Hepatocyte (in vitro differentiated cells): Measurements from ENCODE around the gene BTD. TPM values are rescaled to one million over a fixed set of nuclear protein-coding genes. Genes with fewer than 3 reads are reported as not detected.

Experiments
- DNase-seq: peaks from one replicate; pipeline ENCODE4 v3.0.0-alpha.2; 2016; ENCODE audit warnings: low spot score
- H2AFZ ChIP-seq: fragments of 200-600 bp; sonication (generic); 2 replicates; pipeline ENCODE4 v1.6.0; 2016; ENCODE audit warnings: antibody characterized with exemption, mild to moderate bottlenecking
- H3K27ac ChIP-seq: fragments of 200-600 bp; sonication (generic); 2 replicates; pipeline ENCODE4 v1.5.1; 2016; ENCODE audit warnings: mild to moderate bottlenecking
- H3K27me3 ChIP-seq: fragments of 200-600 bp; sonication (generic); 2 replicates; pipeline ENCODE4 v1.6.1; 2016
- H3K36me3 ChIP-seq: fragments of 200-600 bp; sonication (generic); replicated peaks from 2 replicates; pipeline ENCODE4 v1.5.1; 2016; ENCODE audit warnings: low read depth; ENCODE audit not compliant: insufficient read depth
- H3K4me1 ChIP-seq: fragments of 200-600 bp; sonication (generic); 2 replicates; pipeline ENCODE4 v1.5.1; 2016; ENCODE audit warnings: mild to moderate bottlenecking, moderate library complexity; ENCODE audit not compliant: insufficient read depth
- H3K4me2 ChIP-seq: fragments of 200-600 bp; sonication (generic); 2 replicates; pipeline ENCODE4 v1.6.0; 2016
- H3K4me3 ChIP-seq: fragments of 200-600 bp; sonication (generic); 2 replicates; pipeline ENCODE4 v1.5.1; 2016; ENCODE audit warnings: mild to moderate bottlenecking
- H3K79me2 ChIP-seq: fragments of 200-600 bp; sonication (generic); 2 replicates; pipeline ENCODE4 v1.6.0; 2017; ENCODE audit warnings: mild to moderate bottlenecking
- H3K9me2 ChIP-seq: fragments of 200-600 bp; sonication (generic); replicated peaks from 2 replicates; pipeline ENCODE4 v1.6.0; 2017; ENCODE audit warnings: mild to moderate bottlenecking; ENCODE audit not compliant: insufficient read depth
- H3K9me3 ChIP-seq: fragments of 200-600 bp; sonication (generic); 2 replicates; pipeline ENCODE4 v1.5.1; 2016; ENCODE audit warnings: low read depth, mild to moderate bottlenecking
- H4K20me1 ChIP-seq: fragments of 200-600 bp; sonication (generic); 2 replicates; pipeline ENCODE4 v1.6.0; 2016; ENCODE audit warnings: mild to moderate bottlenecking; ENCODE audit not compliant: insufficient read depth, poor library complexity, severe bottlenecking
- EZH2 ChIP-seq: fragments of 200-600 bp; sonication (generic); IDR thresholded peaks from 2 replicates; pipeline ENCODE4 v1.6.1; 2016; ENCODE audit warnings: antibody characterized with exemption, mild to moderate bottlenecking, borderline replicate concordance
- EZH2phosphoT487 ChIP-seq: fragments of 200-600 bp; sonication (generic); IDR thresholded peaks from one replicate; pipeline ENCODE4 v1.6.1; 2018; ENCODE audit warnings: antibody characterized with exemption, mild to moderate bottlenecking, low read depth, moderate library complexity; ENCODE audit not compliant: unreplicated experiment, severe bottlenecking
- WGBS: methylation state at CpG from one replicate; pipeline ENCODE4 v1.1.6; 2016; ENCODE audit warnings: low lambda C conversion rate; ENCODE audit errors: missing lambda C conversion rate; 5-methylcytosine and 5-hydroxymethylcytosine counted together
- polyA plus RNA-seq: library from polyadenylated mRNA; unstranded; fragments of >200 nt; fragmentation: Nextera tagmentation; extraction: Ambion mirVana; gene quantifications from 2 replicates; pipeline ENCODE4 v1.2.1, GENCODE V29; 2016
- total RNA-seq: library from RNA; depleted of rRNA; stranded (reverse); fragments of >200 nt; gene quantifications from 2 replicates; pipeline ENCODE4 v1.2.3, GENCODE V29; 2014
- TF ChIP-seq, protein P1 (sequence below): fragments of 200-600 bp; sonication (generic); IDR thresholded peaks from 2 replicates; pipeline ENCODE4 v1.5.1; 2016; ENCODE audit warnings: antibody characterized with exemption, mild to moderate bottlenecking; ENCODE audit not compliant: poor library complexity

BTD gene
- total and polyA plus RNA-seq, 2 experiments from 2014 or later = 28.4 to 37.9 TPM

DNA sequence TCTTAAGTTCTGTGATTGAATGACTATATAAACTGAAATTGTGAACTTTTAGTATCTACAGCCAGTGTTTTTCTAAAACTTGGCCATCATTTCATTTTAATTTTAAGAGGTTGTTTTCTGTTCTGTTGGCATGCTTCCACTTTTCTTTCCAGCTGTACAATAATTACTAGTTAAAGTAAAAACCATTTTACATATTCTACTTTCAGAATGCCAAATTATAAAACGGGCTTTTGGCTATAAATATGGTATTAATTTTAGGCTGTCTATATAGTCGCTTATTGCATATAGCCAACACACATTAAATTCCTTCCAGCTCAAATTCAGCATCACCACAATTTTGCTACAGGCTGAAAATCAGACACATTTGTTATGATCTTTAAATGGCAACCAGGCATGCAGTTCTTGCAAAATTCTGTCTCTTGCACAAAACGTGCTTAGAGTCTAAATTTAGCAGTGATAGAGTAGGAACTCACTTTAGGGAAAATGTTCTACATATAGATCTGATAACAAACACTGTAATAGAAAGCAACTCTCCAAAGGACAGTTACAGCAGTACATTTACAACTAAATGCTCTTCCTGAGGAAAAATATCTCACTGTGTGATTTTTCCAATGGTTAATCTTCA, 81.1 kb downstream of the BTD start:
- no peaks in the 10 kb centered on the region for H3K9me2 ChIP-seq
- no peaks in the 10 kb centered on the region for H3K36me3 ChIP-seq
- H3K4me1 ChIP-seq = peaks cover 16% of the 10 kb centered on the region
- H3K27ac ChIP-seq = peak overlapping the region; percentile 18
- WGBS = 54% methylated on average over 3 of the region's 3 CpGs
- H2AFZ ChIP-seq = no peak overlapping the region
- no peaks in the 10 kb centered on the region for H3K27me3 ChIP-seq
- TF ChIP-seq, protein P1, sequence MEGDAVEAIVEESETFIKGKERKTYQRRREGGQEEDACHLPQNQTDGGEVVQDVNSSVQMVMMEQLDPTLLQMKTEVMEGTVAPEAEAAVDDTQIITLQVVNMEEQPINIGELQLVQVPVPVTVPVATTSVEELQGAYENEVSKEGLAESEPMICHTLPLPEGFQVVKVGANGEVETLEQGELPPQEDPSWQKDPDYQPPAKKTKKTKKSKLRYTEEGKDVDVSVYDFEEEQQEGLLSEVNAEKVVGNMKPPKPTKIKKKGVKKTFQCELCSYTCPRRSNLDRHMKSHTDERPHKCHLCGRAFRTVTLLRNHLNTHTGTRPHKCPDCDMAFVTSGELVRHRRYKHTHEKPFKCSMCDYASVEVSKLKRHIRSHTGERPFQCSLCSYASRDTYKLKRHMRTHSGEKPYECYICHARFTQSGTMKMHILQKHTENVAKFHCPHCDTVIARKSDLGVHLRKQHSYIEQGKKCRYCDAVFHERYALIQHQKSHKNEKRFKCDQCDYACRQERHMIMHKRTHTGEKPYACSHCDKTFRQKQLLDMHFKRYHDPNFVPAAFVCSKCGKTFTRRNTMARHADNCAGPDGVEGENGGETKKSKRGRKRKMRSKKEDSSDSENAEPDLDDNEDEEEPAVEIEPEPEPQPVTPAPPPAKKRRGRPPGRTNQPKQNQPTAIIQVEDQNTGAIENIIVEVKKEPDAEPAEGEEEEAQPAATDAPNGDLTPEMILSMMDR = no peak
- no peak for TF ChIP-seq EZH2phosphoT487
- TF ChIP-seq EZH2 = no peak
- DNase-seq = no peak
- H3K79me2 ChIP-seq = no peaks in the 10 kb centered on the region
- no peaks in the 10 kb centered on the region for H4K20me1 ChIP-seq
- H3K4me3 ChIP-seq = no peak overlapping the region
- peak overlapping the region; percentile 17 for H3K4me2 ChIP-seq
- no peaks in the 10 kb centered on the region for H3K9me3 ChIP-seq

DNA sequence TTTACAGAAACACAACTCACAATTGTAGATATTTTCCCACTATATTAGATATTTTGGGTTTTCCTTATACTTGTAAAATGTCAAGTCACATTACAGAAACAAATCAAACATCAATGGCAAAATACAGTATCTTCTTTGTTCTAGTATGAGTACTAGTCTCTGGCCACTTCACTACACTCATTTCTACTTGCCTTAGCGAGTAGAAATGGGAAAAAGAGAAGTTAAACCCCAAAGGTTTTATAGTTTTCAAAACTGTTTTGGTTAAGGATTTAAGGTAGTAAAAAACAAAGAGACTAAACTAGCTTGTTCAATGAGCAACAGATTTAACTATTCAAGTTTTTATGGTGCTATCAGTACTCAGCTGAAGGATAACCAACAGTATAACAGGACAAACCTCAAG, 81.7 kb downstream of the BTD start:
- Histone ChIP-seq H3K4me1 (peaks cover 16% of the 10 kb centered on the region), H3K9me3 (no peaks in the 10 kb centered on the region), H4K20me1 (no peaks in the 10 kb centered on the region), H3K4me3 (no peak overlapping the region), H3K4me2 (no peak overlapping the region), H3K9me2 (no peaks in the 10 kb centered on the region), H3K27me3 (no peaks in the 10 kb centered on the region), H3K36me3 (no peaks in the 10 kb centered on the region), H3K79me2 (no peaks in the 10 kb centered on the region), H3K27ac (peak overlapping the region; percentile 18), H2AFZ (no peak overlapping the region)
- 80% methylated on average over 1 of the region's 1 CpG for WGBS
- no peak for DNase-seq
- no peak for TF ChIP-seq EZH2phosphoT487
- no peak for TF ChIP-seq EZH2
- TF ChIP-seq, protein P1 = no peak

DNA sequence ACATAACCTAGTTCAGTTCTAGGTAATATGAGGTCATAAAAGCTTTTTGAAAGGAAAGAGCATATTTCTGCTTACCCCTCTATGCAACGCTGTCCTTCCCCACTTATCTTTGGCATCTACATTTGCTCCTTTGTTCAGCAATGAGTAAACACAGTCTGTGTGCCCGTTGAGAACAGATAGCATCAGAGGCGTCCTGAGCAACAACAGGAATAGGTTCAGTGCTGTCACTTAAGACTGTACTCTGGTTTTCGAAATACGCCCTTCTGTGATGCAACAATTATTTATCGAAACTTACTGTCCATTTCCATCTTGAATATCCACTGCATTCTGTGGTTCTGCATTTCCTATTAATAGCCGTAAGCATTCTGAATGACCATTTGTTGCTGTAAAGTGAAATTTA, 84.4 kb downstream of the BTD start:
- Histone ChIP-seq H2AFZ (no peak overlapping the region), H3K36me3 (no peaks in the 10 kb centered on the region), H3K27ac (no peak overlapping the region), H3K9me2 (no peaks in the 10 kb centered on the region), H3K4me2 (no peak overlapping the region), H3K9me3 (no peaks in the 10 kb centered on the region), H4K20me1 (no peaks in the 10 kb centered on the region), H3K79me2 (no peaks in the 10 kb centered on the region), H3K4me1 (peaks cover 16% of the 10 kb centered on the region), H3K4me3 (no peak overlapping the region), H3K27me3 (no peaks in the 10 kb centered on the region)
- 60% methylated on average over 7 of the region's 7 CpGs for WGBS
- no peak for DNase-seq
- TF ChIP-seq, protein P1 = no peak
- TF ChIP-seq EZH2 (no peak), EZH2phosphoT487 (no peak)
